Fibroblast of pulmonary artery (primary cell): ENCODE results near the gene CCL8.

Source experiments
- DNase-seq: peaks from one replicate; pipeline ENCODE4 v3.0.0-alpha.2; 2010; ENCODE audit warnings: low read depth
- H3K4me3 ChIP-seq: replicated peaks from 2 replicates; pipeline ENCODE4 v1.5.1; 2011; ENCODE audit warnings: low read depth, mild to moderate bottlenecking, control low read depth, low read length, moderate library complexity
- CTCF ChIP-seq: IDR thresholded peaks from 2 replicates; pipeline ENCODE4 v1.5.1; 2011; ENCODE audit warnings: mild to moderate bottlenecking, control low read depth, low read length, inconsistent platforms; ENCODE audit errors: missing control alignments

CCL8 gene

GRCh38 chr17:34364751-34365150, 45.5 kb downstream of the CCL8 start:
- DNase-seq, result no peak
- no peak overlapping the region for H3K4me3 ChIP-seq
- no peak for TF ChIP-seq CTCF

GRCh38 chr17:34365340-34365739, 46.1 kb downstream of the CCL8 start:
- no peak for DNase-seq
- no peak for TF ChIP-seq CTCF
- no peak overlapping the region for H3K4me3 ChIP-seq

- DNase-seq, result no peak
- TF ChIP-seq CTCF, result no peak
- H3K4me3 ChIP-seq, result no peak overlapping the region
Measured at GRCh38 chr17:34366010-34366409, 46.8 kb downstream of the CCL8 start.

- no peak overlapping the region for H3K4me3 ChIP-seq
- DNase-seq, result no peak
- TF ChIP-seq CTCF, result no peak
Measured at GRCh38 chr17:34366529-34367107, 47.4 kb downstream of the CCL8 start.

GRCh38 chr17:34367486-34368195, 48.4 kb downstream of the CCL8 start:
- no peak for TF ChIP-seq CTCF
- no peak overlapping the region for H3K4me3 ChIP-seq
- DNase-seq, result no peak

GRCh38 chr17:34368196-34368945, 49.1 kb downstream of the CCL8 start:
- no peak for TF ChIP-seq CTCF
- DNase-seq, result no peak
- no peak overlapping the region for H3K4me3 ChIP-seq
